NK-92 (cell line): ENCODE results near the gene MBP.
"Not testable (repeated sequence)": the region's sequence is repeated elsewhere in the genome, so short reads cannot be mapped to it uniquely, and the experiment has no call there.

Source experiments
- DNase-seq: peaks from one replicate; lab custom pipeline; 2025; ENCODE audit not compliant: unreplicated experiment; lab: John Stamatoyannopoulos, UW

MBP gene

GRCh38 chr18:76979111-76979751, 153.4 kb downstream of the MBP start:
- DNase-seq, result no peak

GRCh38 chr18:76978616-76979015, 154.0 kb downstream of the MBP start:
- DNase-seq, result no peak

GRCh38 chr18:76977684-76978232, 154.8 kb downstream of the MBP start:
- DNase-seq, result no peak

GRCh38 chr18:76977108-76977621, 155.4 kb downstream of the MBP start:
- no peak for DNase-seq

GRCh38 chr18:76975577-76976110, 156.9 kb downstream of the MBP start:
- no peak for DNase-seq

GRCh38 chr18:76974386-76974785, 158.2 kb downstream of the MBP start:
- DNase-seq, result no peak

GRCh38 chr18:76973520-76974266, 158.9 kb downstream of the MBP start:
- no peak for DNase-seq

GRCh38 chr18:76972846-76973519, 159.6 kb downstream of the MBP start:
- DNase-seq, result no peak

GRCh38 chr18:76972241-76972640, 160.3 kb downstream of the MBP start:
- DNase-seq, result no peak

GRCh38 chr18:76970770-76971559, 161.6 kb downstream of the MBP start:
- no peak for DNase-seq

GRCh38 chr18:76967721-76968472, 164.7 kb downstream of the MBP start:
- no peak for DNase-seq

- DNase-seq, result not testable (repeated sequence)
Measured at GRCh38 chr18:76967299-76967698, 165.3 kb downstream of the MBP start.

GRCh38 chr18:76965555-76966151, 166.9 kb downstream of the MBP start:
- DNase-seq, result not testable (repeated sequence)

- DNase-seq, result no peak
Measured at GRCh38 chr18:76963936-76964335, 168.6 kb downstream of the MBP start.

- DNase-seq, result no peak
Measured at GRCh38 chr18:76962851-76963250, 169.7 kb downstream of the MBP start.

GRCh38 chr18:76960528-76961035, 172.0 kb downstream of the MBP start:
- DNase-seq, result no peak

GRCh38 chr18:76959605-76960004, 173.0 kb downstream of the MBP start:
- no peak for DNase-seq

GRCh38 chr18:76958692-76959341, 173.8 kb downstream of the MBP start:
- DNase-seq, result no peak
